Thyroid gland (tissue), 4 donors: ENCODE results near the gene PCBD1.

Experiments
- CTCF ChIP-seq, 6 experiments: fragments of 200-600 bp in 3 of 6; fragments of 450-650 bp in 3 of 6; sonication (generic) in 3 of 6; IDR thresholded peaks; one replicate each; pipeline ENCODE4 v1.5.1; 2016 to 2019; ENCODE audit warnings: antibody characterized with exemption in 6 of 6, mild to moderate bottlenecking in 2 of 6, inconsistent platforms in 1 of 6, moderate library complexity in 1 of 6
- POLR2A ChIP-seq, 2 donors: fragments of 450-650 bp; IDR thresholded peaks; one replicate each; pipeline ENCODE4 v1.6.1; 2017; ENCODE audit warnings: antibody characterized with exemption in 2 of 2, mild to moderate bottlenecking in 2 of 2, moderate library complexity in 1 of 2

DNA sequence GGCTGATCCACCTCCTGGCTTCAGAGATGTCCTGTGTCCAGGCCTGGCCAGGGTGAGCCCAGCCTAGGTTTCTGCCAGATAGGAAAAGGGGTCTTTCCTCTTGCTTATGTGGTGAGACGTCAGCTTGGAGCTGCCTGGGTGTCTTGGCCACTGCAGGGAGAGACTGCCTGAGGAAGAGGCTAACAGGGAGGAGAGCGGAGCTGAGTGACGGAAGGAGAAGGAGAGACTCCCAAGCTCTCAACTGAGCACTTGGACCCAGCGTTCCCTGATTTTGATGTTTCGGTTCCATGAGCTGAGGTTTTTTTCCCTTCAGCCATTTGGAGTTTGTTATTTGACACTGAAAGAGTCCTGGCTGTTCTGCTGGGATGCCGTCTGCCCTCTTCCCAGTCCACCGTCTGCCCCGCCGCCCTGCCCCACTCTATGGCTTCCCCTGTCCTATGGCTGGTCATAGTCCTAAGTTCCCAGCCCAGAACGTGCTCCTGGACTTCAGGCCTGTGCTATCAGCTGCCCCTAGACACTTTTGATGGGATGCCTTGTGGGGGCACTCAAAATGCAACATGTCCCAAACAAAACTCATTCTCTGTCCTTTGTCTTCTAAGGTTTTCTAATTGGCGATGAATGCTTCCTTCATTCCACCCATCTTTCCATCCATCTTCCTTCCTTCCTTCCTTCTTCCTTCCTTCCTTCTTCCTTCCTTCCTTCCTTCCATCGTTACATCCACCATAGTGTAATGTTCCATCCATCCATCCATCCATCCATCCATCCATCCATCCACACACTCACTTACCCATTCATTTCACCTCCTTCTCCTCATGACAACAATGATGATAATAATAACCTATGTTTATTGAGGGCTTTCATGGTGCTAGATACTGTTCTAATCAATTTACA lies 20.3 kb upstream of the PCBD1 start:
- TF ChIP-seq CTCF (IDR thresholded peaks at IDR 0.05) (no peak), POLR2A (IDR thresholded peaks at IDR 0.05) (no peak)
